GM12864 (cell line): Measurements from ENCODE around the gene KDM1B.

Source experiments
- DNase-seq: peaks from one replicate; pipeline ENCODE4 v3.0.0-alpha.2; 2011; ENCODE audit warnings: low read depth
- H3K4me3 ChIP-seq: 2 replicates; pipeline ENCODE4 v1.5.1; 2011; ENCODE audit warnings: mild to moderate bottlenecking, low read depth, low read length, control low read depth
- TF ChIP-seq, protein P1 (sequence below): IDR thresholded peaks from 2 replicates; pipeline ENCODE4 v1.5.1; 2011; ENCODE audit warnings: low read depth, mild to moderate bottlenecking, moderate library complexity, low read length, control low read depth, inconsistent platforms; ENCODE audit errors: missing control alignments

Gene KDM1B

DNA sequence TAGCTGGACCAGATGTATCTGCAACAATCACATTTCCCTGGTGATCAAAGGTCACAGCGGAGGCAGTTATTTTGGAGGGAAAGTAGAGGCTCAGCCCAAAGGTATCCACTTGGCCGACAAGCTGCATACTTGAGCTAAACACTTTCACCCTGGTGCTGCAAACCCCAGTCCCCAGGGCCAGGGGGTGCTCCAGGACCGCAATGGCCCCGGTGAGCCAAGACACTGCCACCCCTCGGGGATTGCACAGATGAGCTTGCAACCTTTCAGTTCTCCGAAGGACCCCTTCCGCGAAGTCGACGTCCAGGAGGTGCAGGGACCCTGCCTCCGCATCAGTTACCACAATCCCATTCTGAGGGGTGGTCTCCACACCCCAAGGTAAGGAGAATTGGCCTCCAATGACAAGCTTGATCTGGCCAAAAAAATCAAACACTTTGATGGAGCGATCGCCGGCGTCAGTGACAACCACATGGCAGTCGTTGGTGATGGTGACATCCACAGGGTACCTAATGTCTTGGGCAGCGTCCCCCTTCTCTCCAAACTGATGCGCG lies 33.6 kb upstream of the KDM1B start:
- DNase-seq = no peak
- H3K4me3 ChIP-seq = no peak overlapping the region
- TF ChIP-seq, protein P1, sequence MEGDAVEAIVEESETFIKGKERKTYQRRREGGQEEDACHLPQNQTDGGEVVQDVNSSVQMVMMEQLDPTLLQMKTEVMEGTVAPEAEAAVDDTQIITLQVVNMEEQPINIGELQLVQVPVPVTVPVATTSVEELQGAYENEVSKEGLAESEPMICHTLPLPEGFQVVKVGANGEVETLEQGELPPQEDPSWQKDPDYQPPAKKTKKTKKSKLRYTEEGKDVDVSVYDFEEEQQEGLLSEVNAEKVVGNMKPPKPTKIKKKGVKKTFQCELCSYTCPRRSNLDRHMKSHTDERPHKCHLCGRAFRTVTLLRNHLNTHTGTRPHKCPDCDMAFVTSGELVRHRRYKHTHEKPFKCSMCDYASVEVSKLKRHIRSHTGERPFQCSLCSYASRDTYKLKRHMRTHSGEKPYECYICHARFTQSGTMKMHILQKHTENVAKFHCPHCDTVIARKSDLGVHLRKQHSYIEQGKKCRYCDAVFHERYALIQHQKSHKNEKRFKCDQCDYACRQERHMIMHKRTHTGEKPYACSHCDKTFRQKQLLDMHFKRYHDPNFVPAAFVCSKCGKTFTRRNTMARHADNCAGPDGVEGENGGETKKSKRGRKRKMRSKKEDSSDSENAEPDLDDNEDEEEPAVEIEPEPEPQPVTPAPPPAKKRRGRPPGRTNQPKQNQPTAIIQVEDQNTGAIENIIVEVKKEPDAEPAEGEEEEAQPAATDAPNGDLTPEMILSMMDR = peak; percentile 60

DNA sequence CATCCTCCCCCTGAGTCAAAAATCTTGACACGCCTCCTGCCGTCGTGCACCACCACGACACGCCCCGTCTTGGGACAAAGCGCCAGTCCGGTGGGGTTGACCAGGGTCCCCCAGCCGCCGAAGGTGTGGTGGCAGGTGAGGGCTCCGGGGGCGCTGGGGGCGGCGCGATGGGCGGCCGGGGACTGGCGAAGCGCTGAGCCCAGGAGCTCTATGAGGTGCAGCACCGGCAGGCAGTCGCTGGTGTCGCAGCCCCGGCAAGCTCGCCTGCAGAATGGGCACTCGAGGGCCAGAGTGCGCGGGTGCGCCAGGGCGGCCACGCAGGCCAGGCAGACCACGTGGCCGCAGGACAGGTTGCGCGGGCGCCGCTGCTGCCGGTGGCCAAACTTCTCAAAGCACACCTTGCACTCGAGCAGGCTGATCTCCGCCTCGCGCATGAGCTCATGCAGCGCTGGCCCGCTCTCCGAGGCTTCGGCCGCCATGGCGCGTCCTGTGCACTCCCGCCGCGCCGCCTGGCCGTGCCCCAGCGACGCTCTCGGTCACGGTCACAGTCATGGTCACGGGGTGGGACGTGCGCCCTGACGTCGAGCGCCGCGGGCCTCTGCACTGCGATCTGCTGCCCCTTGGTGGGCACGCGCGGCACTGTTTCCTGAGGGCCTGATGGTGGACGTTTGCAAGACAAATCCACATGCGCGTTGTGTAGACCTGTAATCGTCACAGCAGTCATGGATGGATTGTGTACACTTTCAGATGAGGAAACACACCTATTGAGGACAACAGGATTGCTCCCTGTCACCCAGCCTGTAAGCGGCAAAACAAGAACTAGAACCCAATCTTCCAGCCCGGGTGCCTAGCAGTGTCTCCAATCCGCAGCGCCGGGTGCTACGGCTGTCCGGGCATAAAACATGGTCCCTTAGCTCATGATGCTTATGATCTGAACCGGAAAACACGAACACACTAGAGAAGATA lies 32.8 kb upstream of the KDM1B start, which contains the start of gene NHLRC1:
Gene NHLRC1 (minus strand): TSS at position 550 of the 966 bp plus-strand sequence. CDS start 71 bp downstream, at position 479.
- peak; percentile 27 for DNase-seq
- peak within 1 kb of the TSS; percentile 48 for H3K4me3 ChIP-seq
- TF ChIP-seq, protein P1 = peak; percentile 74

DNA sequence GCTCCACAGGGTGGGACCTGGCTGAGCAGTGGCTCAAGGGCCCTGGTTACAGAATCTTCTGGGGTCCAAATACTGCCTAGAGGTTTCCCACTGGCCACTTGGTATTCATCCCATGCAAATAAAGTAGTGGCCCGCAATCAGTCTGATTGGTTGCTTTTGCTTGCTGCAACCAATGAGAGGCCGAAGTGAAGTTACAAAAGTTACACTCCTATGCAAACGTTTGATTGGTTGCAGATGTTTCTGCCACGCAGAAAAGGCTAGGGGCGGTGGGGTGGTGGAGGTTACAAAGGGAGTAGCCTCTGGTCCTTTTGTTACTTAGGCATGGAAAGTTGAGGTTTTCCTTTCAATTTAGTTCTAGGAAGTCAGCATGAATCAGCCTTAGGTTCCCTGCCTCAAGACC lies 29.1 kb upstream of the KDM1B start:
- no peak for DNase-seq
- H3K4me3 ChIP-seq = no peak overlapping the region
- TF ChIP-seq, protein P1 = no peak

DNA sequence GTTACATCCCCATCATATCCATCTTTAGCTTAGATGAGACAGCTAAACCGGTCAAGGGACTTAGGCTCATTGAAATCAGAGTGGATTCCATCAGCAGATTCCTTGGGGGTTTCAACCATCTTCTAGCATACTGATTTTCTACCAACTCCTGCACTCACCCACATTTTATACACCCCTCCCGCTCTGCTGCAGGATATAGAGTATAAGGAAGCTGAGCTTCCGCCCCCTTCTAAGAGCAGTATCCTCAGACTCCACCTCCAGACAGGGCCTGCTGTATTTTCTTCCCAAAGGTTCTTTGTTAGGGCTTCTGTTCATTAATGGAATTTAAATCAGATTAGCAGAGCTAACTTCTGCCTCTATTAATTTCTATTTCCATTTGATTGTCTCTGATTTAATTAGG lies 22.9 kb upstream of the KDM1B start:
- TF ChIP-seq, protein P1 = no peak
- no peak overlapping the region for H3K4me3 ChIP-seq
- no peak for DNase-seq

DNA sequence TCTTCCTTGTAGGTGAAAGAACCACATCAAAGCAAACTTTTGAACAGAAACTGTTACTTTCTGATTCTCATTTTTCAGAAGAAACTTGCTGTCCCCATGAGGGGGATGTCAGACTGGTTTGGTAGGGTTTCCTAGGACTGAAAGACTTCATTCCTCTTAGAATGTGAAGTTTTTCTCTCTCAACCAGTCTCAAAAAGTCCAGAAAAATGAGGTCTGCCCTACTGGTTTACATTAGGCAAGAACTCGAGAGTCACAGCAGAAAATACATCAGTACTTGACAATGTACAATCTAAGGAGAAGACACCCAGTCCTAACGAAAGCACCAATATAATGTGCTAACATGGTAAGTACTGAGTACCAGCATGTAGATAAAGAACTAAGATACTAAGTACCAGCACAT lies 20.1 kb upstream of the KDM1B start:
- no peak for DNase-seq
- TF ChIP-seq, protein P1 = no peak
- H3K4me3 ChIP-seq = no peak overlapping the region

DNA sequence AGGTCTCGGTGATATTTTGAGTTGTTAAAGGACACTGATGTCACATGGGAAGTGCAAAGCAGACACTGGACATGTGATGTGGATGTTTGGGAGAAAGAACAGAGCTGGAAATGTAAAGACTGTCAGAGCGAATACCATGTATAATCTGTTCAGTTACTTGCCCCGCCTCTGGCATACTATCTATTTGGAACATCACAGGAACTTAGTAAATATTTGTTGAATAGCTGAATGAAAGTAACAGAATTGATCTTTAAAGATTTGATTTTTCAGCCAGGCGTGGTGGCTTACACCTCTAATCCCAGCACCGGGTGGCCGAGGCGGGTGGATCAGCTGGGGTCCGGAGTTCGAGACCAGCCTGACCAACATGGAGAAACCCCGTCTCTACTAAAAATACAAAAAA lies 19.0 kb upstream of the KDM1B start:
- DNase-seq = no peak
- TF ChIP-seq, protein P1 = no peak

More for the DNA sequence above, 19.0 kb upstream of the KDM1B start:
- H3K4me3 ChIP-seq = no peak overlapping the region
